ENCODE results near the gene EPHX1.

GRCh38 chr1:225885336-225885735, 75.4 kb downstream of the EPHX1 start:
- TF ChIP-seq EZH2phosphoT487 (IDR thresholded peaks at IDR 0.05; ENCODE audit: borderline replicate concordance) (no peak), CTCF (conservative IDR thresholded peaks at IDR 0.05; ENCODE audit: low read length) (no peak)
